H1 (cell line): ENCODE measurements around the gene TRAF3IP1. TPM values are rescaled to one million over a fixed set of nuclear protein-coding genes. Genes with fewer than 3 reads are reported as not detected.
A peak's percentile ranks its signal among the peaks of the same experiment; 100 is the strongest.

ENCODE experiments used
- CTCF ChIA-PET: fragments of 300-600 bp; sonication (Branson Sonifier 250); formaldehyde crosslinking; loops from one replicate; lab custom pipeline; 2021; ENCODE audit not compliant: partially characterized antibody; lab: Charles Lee
- POLR2A ChIA-PET: fragments of 300-600 bp; sonication (Branson Sonifier 250); formaldehyde crosslinking; loops from one replicate; lab custom pipeline; 2021; ENCODE audit warnings: inconsistent platforms; ENCODE audit not compliant: partially characterized antibody; lab: Charles Lee
- DNase-seq, 2 experiments: peaks; one replicate each; pipeline versions ENCODE4 v3.0.0 to v3.0.0-alpha.2; 2010 to 2022; ENCODE audit warnings: low spot score in 2 of 2, low read depth in 1 of 2, mixed read lengths in 1 of 2
- FAIRE-seq: peaks from 2 replicates; lab custom pipeline; 2011; peaks lifted over from hg19 to GRCh38; lab: Jason Lieb, UNC
- H2AFZ ChIP-seq: 2 replicates; pipeline ENCODE4 v1.8.1; 2012; ENCODE audit warnings: low read length, inconsistent platforms
- H2AK5ac ChIP-seq: 2 replicates; pipeline ENCODE4 v1.6.1; 2013; ENCODE audit warnings: low read depth, low read length
- H2BK120ac ChIP-seq: replicated peaks from 2 replicates; pipeline ENCODE3; 2013; ENCODE audit warnings: low read depth, low read length, inconsistent platforms
- H2BK12ac ChIP-seq: 2 replicates; pipeline ENCODE4 v1.6.1; 2013; ENCODE audit warnings: low read depth, low read length
- H2BK15ac ChIP-seq: 2 replicates; pipeline ENCODE4 v1.6.1; 2013; ENCODE audit warnings: low read length
- H2BK20ac ChIP-seq: 2 replicates; pipeline ENCODE4 v1.6.1; 2013; ENCODE audit warnings: low read length
- H2BK5ac ChIP-seq: 2 replicates; pipeline ENCODE4 v1.6.1; 2013; ENCODE audit warnings: low read depth, low read length
- H3K14ac ChIP-seq: 2 replicates; pipeline ENCODE4 v1.6.1; 2013; ENCODE audit warnings: inconsistent platforms; ENCODE audit not compliant: insufficient read length
- H3K18ac ChIP-seq: 2 replicates; pipeline ENCODE4 v1.6.1; 2013; ENCODE audit warnings: low read length; ENCODE audit errors: extremely low read depth
- H3K23ac ChIP-seq: 2 replicates; pipeline ENCODE4 v1.6.1; 2013; ENCODE audit warnings: inconsistent platforms; ENCODE audit not compliant: insufficient read length
- H3K23me2 ChIP-seq: 2 replicates; pipeline ENCODE4 v1.6.1; 2013; ENCODE audit warnings: low read depth, low read length
- H3K27ac ChIP-seq: 2 replicates; pipeline ENCODE4 v1.6.1; 2011; ENCODE audit warnings: low read depth, low read length, inconsistent platforms
- H3K27me3 ChIP-seq, 4 experiments: replicated peaks in 1 of 4; 1 replicate in 1 of 4; 2 replicates in 3 of 4; pipeline versions ENCODE4 v1.6.1 to v1.8.1; 2011 to 2013; ENCODE audit warnings: low read length in 3 of 4, mild to moderate bottlenecking in 3 of 4, inconsistent platforms in 2 of 4, mixed read lengths in 2 of 4, moderate library complexity in 1 of 4; ENCODE audit not compliant: control insufficient read depth in 3 of 4, insufficient read depth in 3 of 4; ENCODE audit errors: extremely low read depth in 1 of 4
- H3K36me3 ChIP-seq, 4 experiments: 2 replicates each; pipeline versions ENCODE4 v1.6.1 to v1.8.1; 2011 to 2013; ENCODE audit warnings: mild to moderate bottlenecking in 4 of 4, low read length in 3 of 4, moderate library complexity in 2 of 4, control low read depth in 1 of 4, inconsistent platforms in 1 of 4; ENCODE audit not compliant: insufficient read depth in 4 of 4, control insufficient read depth in 2 of 4
- H3K4ac ChIP-seq: replicated peaks from 2 replicates; pipeline ENCODE3; 2013; ENCODE audit warnings: low read length, low read depth, mixed read lengths, inconsistent platforms; ENCODE audit not compliant: insufficient read length
- H3K4me1 ChIP-seq, 4 experiments: replicated peaks in 1 of 4; 1 replicate in 1 of 4; 2 replicates in 3 of 4; pipeline versions ENCODE4 v1.6.1 to v1.8.1; 2011 to 2013; ENCODE audit warnings: low read length in 3 of 4, inconsistent platforms in 2 of 4, mixed read lengths in 1 of 4; ENCODE audit not compliant: insufficient read depth in 4 of 4, control insufficient read depth in 3 of 4
- H3K4me2 ChIP-seq, 2 experiments: 2 replicates each; pipeline versions ENCODE4 v1.6.1 to v1.8.1; 2011 to 2013; ENCODE audit warnings: low read depth in 2 of 2, low read length in 2 of 2, control low read depth in 1 of 2, inconsistent platforms in 1 of 2, mild to moderate bottlenecking in 1 of 2; ENCODE audit not compliant: insufficient read depth in 1 of 2
- H3K4me3 ChIP-seq, 4 experiments: fragments of 200-600, 300-600 bp in 1 of 4; sonication (generic), shearing (Covaris generic), sonication (Bioruptor Twin) in 1 of 4; 2 replicates each; pipeline versions ENCODE4 v1.5.1 to v1.8.1; 2011 to 2016; ENCODE audit warnings: low read length in 4 of 4, low read depth in 3 of 4, control low read depth in 2 of 4, inconsistent platforms in 2 of 4, mild to moderate bottlenecking in 2 of 4, mixed read lengths in 1 of 4, moderate library complexity in 1 of 4; ENCODE audit not compliant: insufficient read depth in 2 of 4; ENCODE audit errors: extremely low read depth in 1 of 4
- H3K56ac ChIP-seq: replicated peaks from 2 replicates; pipeline ENCODE3; 2013; ENCODE audit warnings: low read depth, mild to moderate bottlenecking, mixed read lengths, low read length, inconsistent platforms; ENCODE audit not compliant: insufficient read length
- H3K79me1 ChIP-seq: 2 replicates; pipeline ENCODE4 v1.6.1; 2013; ENCODE audit warnings: low read depth, low read length, control low read depth
- H3K79me2 ChIP-seq, 2 experiments: 2 replicates each; pipeline versions ENCODE4 v1.6.1 to v1.8.1; 2012 to 2013; ENCODE audit warnings: low read length in 2 of 2, mild to moderate bottlenecking in 2 of 2, inconsistent platforms in 1 of 2; ENCODE audit not compliant: insufficient read depth in 2 of 2, control insufficient read depth in 1 of 2
- H3K9ac ChIP-seq, 4 experiments: replicated peaks in 1 of 4; 1 replicate in 1 of 4; 2 replicates in 3 of 4; pipeline versions ENCODE4 v1.6.1 to v1.8.1; 2011 to 2013; ENCODE audit warnings: low read depth in 3 of 4, low read length in 3 of 4, control low read depth in 2 of 4, mild to moderate bottlenecking in 2 of 4, moderate library complexity in 2 of 4, inconsistent platforms in 1 of 4; ENCODE audit errors: extremely low read depth in 1 of 4
- H3K9me3 ChIP-seq, 2 experiments: 2 replicates each; pipeline versions ENCODE4 v1.6.1 to v1.8.1; 2012 to 2013; ENCODE audit warnings: mild to moderate bottlenecking in 2 of 2, moderate library complexity in 2 of 2, control low read depth in 1 of 2, inconsistent platforms in 1 of 2, low read depth in 1 of 2, low read length in 1 of 2, mixed read lengths in 1 of 2; ENCODE audit not compliant: insufficient read depth in 2 of 2
- H4K20me1 ChIP-seq, 2 experiments: replicated peaks in 1 of 2; 2 replicates each; pipeline versions ENCODE3 to v1.8.1; 2011 to 2013; ENCODE audit warnings: inconsistent platforms in 2 of 2, low read length in 2 of 2, mild to moderate bottlenecking in 1 of 2; ENCODE audit not compliant: insufficient read depth in 2 of 2, control insufficient read depth in 1 of 2
- H4K5ac ChIP-seq: 2 replicates; pipeline ENCODE4 v1.6.1; 2013; ENCODE audit warnings: low read length, low read depth, mixed read lengths, inconsistent platforms; ENCODE audit not compliant: insufficient read length
- H4K8ac ChIP-seq: 2 replicates; pipeline ENCODE4 v1.8.0; 2013; ENCODE audit warnings: mild to moderate bottlenecking, moderate library complexity, low read length, inconsistent platforms; ENCODE audit not compliant: insufficient read depth; ENCODE audit errors: extremely low read depth
- H4K91ac ChIP-seq: replicated peaks from 2 replicates; pipeline ENCODE3; 2013; ENCODE audit warnings: low read length, mixed read lengths, inconsistent platforms; ENCODE audit not compliant: insufficient read length
- BACH1 ChIP-seq: IDR thresholded peaks from 2 replicates; pipeline ENCODE4 v1.6.1; 2012; ENCODE audit warnings: low read length, improper control_type of control experiment
- CBX5 ChIP-seq: fragments of 300-800, 300-1000 bp; sonication (generic); IDR thresholded peaks from 2 replicates; pipeline ENCODE4 v1.7.1; 2016; ENCODE audit warnings: antibody characterized with exemption, low read length, low read depth
- EP300 ChIP-seq, 2 experiments: IDR thresholded peaks; 1 replicate in 1 of 2; 2 replicates in 1 of 2; pipeline ENCODE4 v1.6.1; 2011 to 2012; ENCODE audit warnings: low read depth in 2 of 2, low read length in 2 of 2, mild to moderate bottlenecking in 2 of 2, borderline replicate concordance in 1 of 2, inconsistent platforms in 1 of 2, moderate library complexity in 1 of 2
- EZH2 ChIP-seq: fragments of 200-600 bp; sonication (generic); IDR thresholded peaks from 2 replicates; pipeline ENCODE4 v1.7.1; 2012; ENCODE audit warnings: low read depth, mild to moderate bottlenecking, moderate library complexity, low read length, inconsistent platforms; ENCODE audit not compliant: severe bottlenecking
- FOSL1 ChIP-seq: IDR thresholded peaks from 2 replicates; pipeline ENCODE4 v1.6.1; 2011; ENCODE audit warnings: mild to moderate bottlenecking, low read depth, low read length, moderate library complexity; ENCODE audit not compliant: insufficient read depth
- JUND ChIP-seq: IDR thresholded peaks from 2 replicates; pipeline ENCODE4 v1.6.1; 2011; ENCODE audit warnings: mild to moderate bottlenecking, improper control_type of control experiment, low read length
- KDM4A ChIP-seq: IDR thresholded peaks from one replicate; pipeline ENCODE4 v1.7.1; 2012; ENCODE audit warnings: low read depth, mild to moderate bottlenecking, moderate library complexity, low read length, inconsistent platforms; ENCODE audit not compliant: severe bottlenecking
- NRF1 ChIP-seq: IDR thresholded peaks from 2 replicates; pipeline ENCODE4 v1.6.1; 2011; ENCODE audit warnings: mild to moderate bottlenecking, low read depth, low read length, improper control_type of control experiment
- TEAD4 ChIP-seq: IDR thresholded peaks from 2 replicates; pipeline ENCODE4 v1.6.1; 2012; ENCODE audit warnings: low read depth, low read length, inconsistent platforms, mixed read lengths
- WGBS, 2 experiments: shearing (Covaris generic) in 1 of 2; methylation state at CpG; one replicate each; pipeline versions ENCODE4 v1.1.6 to v1.1.7; 2013 to 2015; ENCODE audit warnings: low lambda C conversion rate in 2 of 2, mixed read lengths in 2 of 2, inconsistent platforms in 1 of 2, low coverage in 1 of 2, missing lambda C conversion rate in 1 of 2; ENCODE audit not compliant: insufficient replicate concordance in 2 of 2, insufficient coverage in 1 of 2, insufficient read length in 1 of 2; ENCODE audit errors: extremely low coverage in 1 of 2, missing lambda C conversion rate in 1 of 2; 5-methylcytosine and 5-hydroxymethylcytosine counted together
- polyA plus RNA-seq, 7 experiments: library from polyadenylated mRNA; depleted of rRNA in 3 of 7; stranded (reverse) in 5 of 7; unstranded in 2 of 7; fragments of >200 nt in 5 of 7; fragments of 200-250 nt in 2 of 7; gene quantifications; 1 replicate in 5 of 7; 2 replicates in 1 of 7; 4 replicates in 1 of 7; pipeline versions ENCODE4 v1.2.1 to v1.2.3, GENCODE V29; 2011 to 2013; ENCODE audit warnings: missing spikeins in 2 of 7, mixed read lengths in 2 of 7
- total RNA-seq: library from RNA; stranded (reverse); fragmentation: NEBNext Ultra II Directional; extraction: Animal tissue kit (Norgen Biotek cat#: 25700); gene quantifications from 2 replicates; pipeline ENCODE4 v1.2.1, GENCODE V29; 2021
- TF ChIP-seq, protein P1 (sequence below): IDR thresholded peaks from 2 replicates; pipeline ENCODE4 v1.6.1; 2012; ENCODE audit warnings: inconsistent platforms
- TF ChIP-seq, protein P2 (sequence below): IDR thresholded peaks from 2 replicates; pipeline ENCODE4 v1.6.1; 2011; ENCODE audit warnings: low read depth, mild to moderate bottlenecking, low read length; ENCODE audit not compliant: insufficient read depth

Gene TRAF3IP1
- total and polyA plus RNA-seq, 2 of the 8 experiments (the other 6 are each of a cell fraction or from before 2014, with no cell fraction given), result 2.3 to 17.5 TPM

DNA sequence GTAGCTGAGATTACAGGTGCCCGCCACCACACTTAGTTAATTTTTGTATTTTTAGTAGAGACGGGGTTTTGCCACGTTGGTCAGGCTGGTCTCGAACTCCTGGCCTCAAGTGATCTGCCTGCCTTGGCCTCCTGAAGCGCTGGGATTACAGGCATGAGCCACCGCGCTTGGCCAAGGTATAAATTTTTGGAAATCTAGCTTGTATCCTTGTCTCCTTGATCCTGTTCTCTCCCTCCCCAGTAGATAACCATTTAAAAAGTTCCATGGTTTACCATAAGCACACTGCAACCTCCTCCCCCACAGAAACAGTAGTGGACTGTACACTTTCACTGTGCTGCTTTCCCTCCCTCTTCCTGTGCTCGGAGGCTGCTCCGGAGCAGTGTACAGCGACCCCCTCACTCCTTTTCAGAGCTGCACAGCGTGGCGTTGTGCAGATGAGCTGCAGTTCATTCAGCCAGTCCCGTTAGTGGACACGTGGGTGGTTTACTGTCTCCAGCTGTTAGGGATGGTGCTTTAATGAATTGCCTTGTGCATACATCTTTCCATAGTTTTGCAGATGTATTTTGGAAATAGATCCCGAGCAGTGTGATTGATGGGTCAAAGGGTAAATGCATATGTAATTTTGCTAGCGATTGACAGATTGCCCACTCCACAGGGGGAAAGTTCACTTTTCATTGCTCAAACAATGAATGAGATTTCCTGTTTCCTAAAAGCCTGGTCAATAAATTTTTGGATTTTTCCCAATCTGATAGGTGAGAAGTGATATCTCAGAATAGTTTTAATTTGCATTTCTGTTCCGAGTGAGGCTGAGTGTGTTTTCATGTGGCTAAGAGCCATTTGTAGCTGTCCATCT is 121.2 kb downstream of the TRAF3IP1 start:
- no peaks in the 10 kb centered on the region for H3K23me2 ChIP-seq
- DNase-seq (no peak), FAIRE-seq (no peak)
- H3K56ac ChIP-seq, result no peak overlapping the region
- H4K91ac ChIP-seq, result no peak overlapping the region
- peaks cover 6 to 34% (median 19%) of the 10 kb centered on the region in 4 experiments; a peak in 6 of 8 replicates for H3K36me3 ChIP-seq
- H3K27me3 ChIP-seq, result no peaks in the 10 kb centered on the region
- peaks cover 6 to 22% of the 10 kb centered on the region in 2 experiments for H4K20me1 ChIP-seq
- no peak overlapping the region; a peak in 1 of 7 replicates for H3K9ac ChIP-seq
- H3K79me2 ChIP-seq, result peaks cover 8 to 60% of the 10 kb centered on the region in 2 experiments
- H3K4me3 ChIP-seq, result no peak overlapping the region
- H3K23ac ChIP-seq, result no peak overlapping the region
- H3K9me3 ChIP-seq, result no peaks in the 10 kb centered on the region
- peaks cover 16% of the 10 kb centered on the region for H3K79me1 ChIP-seq
- no peak overlapping the region for H4K5ac ChIP-seq
- ChIA-PET CTCF (interaction anchor here (0.8 to 1.6 kb wide), 5 partner anchors 8 to 171 kb away, joined by 3 to 5 read pairs (median 3); no protein-coding TSS in a partner anchor), POLR2A (interaction anchor here (1.4 kb wide), 1 partner anchor 14 kb away, joined by 4 read pairs; no protein-coding TSS in a partner anchor)
- H2BK15ac ChIP-seq, result no peak overlapping the region
- H2BK5ac ChIP-seq, result 0 out of 2 replicates have a peak overlapping the region, but pooled peaks have one; percentile 63
- H2AFZ ChIP-seq, result no peak overlapping the region
- no peak overlapping the region for H3K18ac ChIP-seq
- H3K4me1 ChIP-seq, result no peaks in the 10 kb centered on the region
- H2BK120ac ChIP-seq, result no peak overlapping the region
- H3K14ac ChIP-seq, result no peak overlapping the region
- H2BK20ac ChIP-seq, result no peak overlapping the region
- H2AK5ac ChIP-seq, result no peak overlapping the region
- H2BK12ac ChIP-seq, result no peak overlapping the region
- 92% methylated on average over 17 of the region's 17 CpGs; no CpG with 5 or more reads in 1 of the 2 experiments for WGBS, 2 experiments
- no peak overlapping the region for H3K4me2 ChIP-seq
- H4K8ac ChIP-seq, result no peak overlapping the region
- no peak overlapping the region for H3K27ac ChIP-seq
- H3K4ac ChIP-seq, result no peak overlapping the region
- TF ChIP-seq CBX5 (no peak), KDM4A (no peak), EP300 (IDR thresholded peaks at IDR 0.05; ENCODE audit: borderline replicate concordance in 1 of 2, low read depth in 2 of 2, low read length in 2 of 2) (no peak), TEAD4 (no peak), EZH2 (no peak), BACH1 (no peak), FOSL1 (no peak), NRF1 (no peak), JUND (no peak)
- TF ChIP-seq, protein P1, sequence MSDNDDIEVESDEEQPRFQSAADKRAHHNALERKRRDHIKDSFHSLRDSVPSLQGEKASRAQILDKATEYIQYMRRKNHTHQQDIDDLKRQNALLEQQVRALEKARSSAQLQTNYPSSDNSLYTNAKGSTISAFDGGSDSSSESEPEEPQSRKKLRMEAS, result no peak
- TF ChIP-seq, protein P2, sequence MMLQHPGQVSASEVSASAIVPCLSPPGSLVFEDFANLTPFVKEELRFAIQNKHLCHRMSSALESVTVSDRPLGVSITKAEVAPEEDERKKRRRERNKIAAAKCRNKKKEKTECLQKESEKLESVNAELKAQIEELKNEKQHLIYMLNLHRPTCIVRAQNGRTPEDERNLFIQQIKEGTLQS, result no peak
